Muscle of back (tissue), 11 donors: ENCODE measurements around the gene TOMM6. TPM values are rescaled to one million over a fixed set of nuclear protein-coding genes. Genes with fewer than 3 reads are reported as not detected.

ENCODE experiments used
- DNase-seq, 3 donors: peaks; one replicate each; pipeline versions ENCODE4 v3.0.0 to v3.0.0-alpha.2; 2013
- polyA plus RNA-seq, 10 donors: library from polyadenylated mRNA; unstranded; fragments of 120-200 nt; gene quantifications; one replicate each; pipeline ENCODE4 v1.2.1, GENCODE V29; 2013; ENCODE audit not compliant: insufficient read length in 10 of 10

TOMM6 gene
- polyA plus RNA-seq, 10 donors, result 154 to 176 (median 165) TPM

DNA sequence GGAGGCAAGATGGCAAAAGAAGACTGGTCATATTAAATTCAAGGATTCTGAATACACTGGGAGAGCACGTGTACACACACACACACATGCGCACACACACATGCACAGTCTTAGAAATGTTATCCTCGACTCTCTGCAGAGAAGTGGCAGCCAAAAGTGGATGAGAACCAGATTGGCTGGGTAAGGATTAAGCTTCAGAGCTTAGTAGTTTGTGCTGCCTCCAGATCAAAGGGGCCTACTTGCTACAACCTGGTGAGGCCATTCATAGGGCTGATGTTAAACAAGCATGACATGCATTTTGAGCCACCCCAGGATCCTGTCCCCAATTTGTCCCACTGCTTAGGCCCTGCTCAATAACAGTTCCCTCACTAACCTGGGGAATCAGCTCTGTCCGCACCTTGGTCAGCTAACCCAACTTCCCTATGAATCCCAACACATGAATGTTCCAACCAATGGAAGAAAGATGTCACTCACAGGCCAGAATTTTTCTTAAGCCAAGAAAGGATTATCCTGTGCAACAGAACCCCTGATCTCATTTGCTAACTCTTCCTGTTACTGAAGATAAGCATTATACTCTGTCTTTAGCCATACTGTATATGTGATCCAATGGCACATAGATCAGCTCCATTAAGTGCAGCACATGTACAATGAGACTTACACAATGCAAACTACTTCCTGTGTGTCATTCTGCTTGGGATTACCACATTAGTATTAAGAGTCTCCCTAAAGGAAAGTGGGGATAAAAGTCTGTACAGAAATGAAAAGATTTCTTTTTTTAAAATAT lies 31.0 kb downstream of the TOMM6 start:
- no peak for DNase-seq

GRCh38 chr6:41821266-41821665 lies 33.8 kb downstream of the TOMM6 start:
- DNase-seq, result no peak

- no peak for DNase-seq
Observed at GRCh38 chr6:41822021-41822420, 34.5 kb downstream of the TOMM6 start.

GRCh38 chr6:41823178-41823577 lies 35.7 kb downstream of the TOMM6 start:
- DNase-seq, result no peak

- no peak for DNase-seq
Observed at GRCh38 chr6:41824571-41825569, 37.4 kb downstream of the TOMM6 start.

- no peak for DNase-seq
Observed at GRCh38 chr6:41826343-41827022, 39.0 kb downstream of the TOMM6 start.

DNA sequence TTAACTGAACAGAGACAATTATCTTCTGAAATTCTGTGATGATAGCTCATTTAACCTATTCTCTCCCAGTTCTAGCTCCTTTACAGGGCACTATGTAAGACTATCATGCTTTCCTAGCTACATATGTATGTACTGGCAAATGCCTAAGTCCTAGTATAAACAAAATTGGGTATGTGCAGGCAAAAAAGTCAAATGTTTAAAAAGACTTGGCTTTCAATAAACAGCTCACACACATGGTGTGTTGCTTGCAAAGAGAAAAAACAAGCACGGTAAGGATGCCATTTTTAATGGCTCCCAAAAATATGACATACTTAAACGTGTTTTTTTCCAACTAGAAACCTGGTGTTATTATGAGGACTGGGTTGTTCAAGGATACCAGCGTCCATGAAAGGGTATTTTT lies 44.8 kb downstream of the TOMM6 start:
- DNase-seq, result no peak

DNA sequence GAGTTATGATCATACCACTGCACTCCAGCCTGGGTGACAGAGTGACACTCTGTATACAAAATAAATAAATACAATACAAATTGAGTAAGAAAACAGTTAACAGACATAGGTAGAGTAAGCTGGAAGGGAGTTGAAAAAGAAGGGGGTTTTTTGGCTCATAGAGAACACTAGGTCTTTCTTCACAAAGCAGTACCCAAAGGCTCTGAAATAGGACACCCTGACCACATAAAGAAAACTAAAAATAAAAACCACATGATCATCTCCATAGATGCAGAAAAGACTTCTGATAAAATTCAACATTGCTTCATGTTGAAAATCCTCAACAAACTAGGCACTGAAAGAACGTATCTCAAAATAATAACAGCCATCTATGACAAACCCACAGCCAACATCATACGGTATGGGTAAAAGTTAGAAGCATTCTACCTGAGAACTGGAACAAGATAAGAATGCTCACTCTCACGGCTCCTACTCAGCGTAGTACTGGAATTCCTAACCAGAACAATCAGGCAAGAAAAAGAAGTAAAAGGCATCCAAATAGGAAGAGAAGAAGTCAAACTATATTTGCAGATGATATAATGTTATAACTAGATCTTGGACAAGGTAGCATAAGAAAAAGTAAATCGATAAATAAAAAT lies 48.6 kb downstream of the TOMM6 start:
- no peak for DNase-seq

GRCh38 chr6:41836660-41837052 lies 49.2 kb downstream of the TOMM6 start:
- no peak for DNase-seq

Other genes with a start within 250 kb of the TOMM6 start
- 10 to 100 TPM in 9 of 10 donors, 1 to 10 TPM in 1; 8.4 to 14.1 (median 12.3) TPM for gene FOXP4, start 241.3 kb upstream of the TOMM6 start, polyA plus RNA-seq
- gene MDFI, start 149.2 kb upstream of the TOMM6 start, polyA plus RNA-seq, result 10 to 100 TPM; 31.7 to 71.3 (median 48.7) TPM
- gene TFEB, start 52.1 kb upstream of the TOMM6 start, polyA plus RNA-seq, result 10 to 100 TPM in 1 of 10 donors, 1 to 10 TPM in 9; 4.6 to 10.6 (median 6.8) TPM
- not detected for gene PGC, start 40.3 kb upstream of the TOMM6 start, polyA plus RNA-seq
- gene FRS3, start 7.8 kb upstream of the TOMM6 start, polyA plus RNA-seq, result 1 to 10 TPM; 5.5 to 8.4 (median 6.2) TPM
- 1 to 10 TPM; 1.0 to 4.1 (median 2.5) TPM for gene PRICKLE4, start 6.9 kb upstream of the TOMM6 start, polyA plus RNA-seq
- 1 to 10 TPM; 3.4 to 7.8 (median 5.2) TPM for gene USP49, start 107.7 kb downstream of the TOMM6 start, polyA plus RNA-seq
- 10 to 100 TPM; 17.2 to 20.5 (median 18.1) TPM for gene MED20, start 133.4 kb downstream of the TOMM6 start, polyA plus RNA-seq
- gene BYSL, start 133.8 kb downstream of the TOMM6 start, polyA plus RNA-seq, result 10 to 100 TPM; 25.5 to 36.8 (median 33.2) TPM
- 10 to 100 TPM; 55.3 to 81.9 (median 67.8) TPM for gene CCND3, start 154.1 kb downstream of the TOMM6 start, polyA plus RNA-seq